ENCODE data around the gene ZNF354B.

DNA sequence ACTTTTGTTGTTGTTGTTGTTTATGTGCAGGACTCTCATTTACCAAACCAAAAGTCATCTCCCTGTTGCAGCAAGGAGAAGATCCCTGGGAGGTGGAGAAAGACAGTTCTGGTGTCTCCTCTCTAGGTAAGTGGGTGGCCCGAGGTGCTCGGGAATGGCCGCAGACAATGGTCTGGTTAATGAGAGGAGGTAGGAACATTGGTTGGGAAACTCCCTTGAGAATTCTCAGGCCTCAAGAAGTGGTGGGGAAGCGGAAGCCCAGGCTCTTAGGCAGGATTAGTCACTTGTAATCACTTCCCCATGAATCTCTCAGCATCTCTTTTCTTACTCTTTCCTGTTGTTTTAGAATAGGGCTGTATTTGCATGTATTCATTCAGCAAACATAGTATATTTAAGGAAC is 7.2 kb downstream of the ZNF354B start:
- TF ChIP-seq MYC (IDR thresholded peaks at IDR 0.05; ENCODE audit: low read depth, low read length) (no peak), POLR2A (IDR thresholded peaks at IDR 0.05; ENCODE audit: low read depth, low read length) (no peak), GATA2 (IDR thresholded peaks at IDR 0.05; ENCODE audit: insufficient read depth, insufficient read length, low read depth, low read length) (no peak)
- TF ChIP-seq, protein P1, sequence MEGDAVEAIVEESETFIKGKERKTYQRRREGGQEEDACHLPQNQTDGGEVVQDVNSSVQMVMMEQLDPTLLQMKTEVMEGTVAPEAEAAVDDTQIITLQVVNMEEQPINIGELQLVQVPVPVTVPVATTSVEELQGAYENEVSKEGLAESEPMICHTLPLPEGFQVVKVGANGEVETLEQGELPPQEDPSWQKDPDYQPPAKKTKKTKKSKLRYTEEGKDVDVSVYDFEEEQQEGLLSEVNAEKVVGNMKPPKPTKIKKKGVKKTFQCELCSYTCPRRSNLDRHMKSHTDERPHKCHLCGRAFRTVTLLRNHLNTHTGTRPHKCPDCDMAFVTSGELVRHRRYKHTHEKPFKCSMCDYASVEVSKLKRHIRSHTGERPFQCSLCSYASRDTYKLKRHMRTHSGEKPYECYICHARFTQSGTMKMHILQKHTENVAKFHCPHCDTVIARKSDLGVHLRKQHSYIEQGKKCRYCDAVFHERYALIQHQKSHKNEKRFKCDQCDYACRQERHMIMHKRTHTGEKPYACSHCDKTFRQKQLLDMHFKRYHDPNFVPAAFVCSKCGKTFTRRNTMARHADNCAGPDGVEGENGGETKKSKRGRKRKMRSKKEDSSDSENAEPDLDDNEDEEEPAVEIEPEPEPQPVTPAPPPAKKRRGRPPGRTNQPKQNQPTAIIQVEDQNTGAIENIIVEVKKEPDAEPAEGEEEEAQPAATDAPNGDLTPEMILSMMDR (IDR thresholded peaks at IDR 0.05; ENCODE audit: extremely low read depth in 1 of 2, insufficient read depth in 1 of 2, low read depth in 1 of 2, low read length in 2 of 2), result no peak
